HCT116 (cell line): ENCODE measurements around the gene CISD1. TPM values are rescaled to one million over a fixed set of nuclear protein-coding genes. Genes with fewer than 3 reads are reported as not detected.

ENCODE experiments used
- ATAC-seq: fragments of 200-7000 bp; cut with Tn5 transposase; 2 replicates; pipeline ENCODE4 v1.9.1; 2020; ENCODE audit warnings: mild to moderate bottlenecking, moderate library complexity
- BruUV-seq: library from RNA; stranded (reverse); fragments of 400-500 nt; replicated peaks from 2 replicates; lab custom pipeline; 2021; lab: Mats Ljungman, UMichigan
- CTCF ChIA-PET: fragments of 300-600 bp; sonication (Branson Sonifier 250); formaldehyde crosslinking; loops from one replicate; lab custom pipeline; 2021; ENCODE audit warnings: antibody characterized with exemption; lab: Charles Lee
- POLR2A ChIA-PET: fragments of 300-600, 350-600 bp; sonication (Branson Sonifier 250); formaldehyde crosslinking; loops from one replicate; lab custom pipeline; 2021; ENCODE audit warnings: antibody characterized with exemption; lab: Charles Lee
- RAD21 ChIA-PET, 2 experiments: fragments of 300-600 bp; sonication (Branson Sonifier 250); formaldehyde crosslinking; loops; one replicate each; lab custom pipeline; 2023; ENCODE audit warnings: low total read pairs in 2 of 2; ENCODE audit not compliant: uncharacterized antibody in 2 of 2, unreplicated experiment in 2 of 2, low non-redundant PET in 1 of 2; lab: Charles Lee
- DNase-seq: peaks from one replicate; pipeline ENCODE4 v3.0.0-alpha.2; 2010; ENCODE audit warnings: low read depth, low spot score
- H2AFZ ChIP-seq: fragments of 200-600 bp; shearing (Covaris generic), sonication (generic); 2 replicates; pipeline ENCODE4 v1.6.1; 2017; ENCODE audit warnings: low read depth, mixed run types, mixed read lengths, antibody characterized with exemption, low read length; ENCODE audit not compliant: poor library complexity, severe bottlenecking
- H3K27ac ChIP-seq: 2 replicates; pipeline ENCODE4 v1.5.1; 2012; ENCODE audit warnings: low read depth, low read length
- H3K27me3 ChIP-seq: fragments of 200-600 bp; sonication (generic); 2 replicates; pipeline ENCODE4 v1.6.1; 2016; ENCODE audit warnings: mixed run types, low read length, mixed read lengths; ENCODE audit not compliant: insufficient read depth
- H3K36me3 ChIP-seq, 2 experiments: fragments of 200-500 bp in 1 of 2; fragments of 200-600 bp in 1 of 2; sonication (Bioruptor generic) in 1 of 2; sonication (generic) in 1 of 2; 2 replicates each; pipeline versions ENCODE4 v1.5.1 to v1.6.1; 2014 to 2016; ENCODE audit warnings: low read length in 2 of 2, inconsistent platforms in 1 of 2, mixed read lengths in 1 of 2, mixed run types in 1 of 2; ENCODE audit not compliant: insufficient read depth in 2 of 2, control insufficient read depth in 1 of 2
- H3K4me1 ChIP-seq, 2 experiments: fragments of 200-600 bp in 1 of 2; sonication (generic) in 1 of 2; 2 replicates each; pipeline versions ENCODE4 v1.5.1 to v1.6.1; 2012 to 2017; ENCODE audit warnings: low read length in 2 of 2, inconsistent platforms in 1 of 2, mild to moderate bottlenecking in 1 of 2, mixed read lengths in 1 of 2, mixed run types in 1 of 2, moderate library complexity in 1 of 2; ENCODE audit not compliant: insufficient read depth in 2 of 2, control insufficient read depth in 1 of 2
- H3K4me2 ChIP-seq: fragments of 200-600 bp; sonication (generic); 2 replicates; pipeline ENCODE4 v1.6.1; 2017; ENCODE audit warnings: mixed run types, low read length, mixed read lengths
- H3K4me3 ChIP-seq, 2 experiments: fragments of 200-600 bp in 1 of 2; sonication (generic) in 1 of 2; replicated peaks in 1 of 2; 2 replicates each; pipeline ENCODE4 v1.5.1; 2011 to 2016; ENCODE audit warnings: low read length in 2 of 2, control low read depth in 1 of 2, low read depth in 1 of 2, mild to moderate bottlenecking in 1 of 2, mixed read lengths in 1 of 2, mixed run types in 1 of 2
- H3K79me2 ChIP-seq: fragments of 200-600 bp; sonication (generic); 2 replicates; pipeline ENCODE4 v1.6.1; 2017; ENCODE audit warnings: mild to moderate bottlenecking, mixed run types, low read length, moderate library complexity, mixed read lengths; ENCODE audit not compliant: insufficient read depth
- H3K9ac ChIP-seq: fragments of 200-600 bp; sonication (generic); 2 replicates; pipeline ENCODE4 v1.6.1; 2016; ENCODE audit warnings: low read length, mixed read lengths
- H3K9me2 ChIP-seq: fragments of 200-600 bp; sonication (generic), shearing (Covaris generic); 2 replicates; pipeline ENCODE4 v1.6.1; 2017; ENCODE audit warnings: mixed run types, mild to moderate bottlenecking, moderate library complexity; ENCODE audit not compliant: insufficient read depth
- H3K9me3 ChIP-seq, 2 experiments: fragments of 200-500 bp in 1 of 2; fragments of 200-600 bp in 1 of 2; sonication (Bioruptor generic) in 1 of 2; sonication (generic) in 1 of 2; 2 replicates each; pipeline ENCODE4 v1.6.1; 2014 to 2017; ENCODE audit warnings: low read length in 2 of 2, mixed read lengths in 2 of 2, inconsistent platforms in 1 of 2, low read depth in 1 of 2, mild to moderate bottlenecking in 1 of 2, mixed run types in 1 of 2, moderate library complexity in 1 of 2; ENCODE audit not compliant: control insufficient read depth in 1 of 2, insufficient read depth in 1 of 2
- H4K20me1 ChIP-seq: fragments of 200-600 bp; sonication (generic), shearing (Covaris generic); 2 replicates; pipeline ENCODE4 v1.6.1; 2017; ENCODE audit warnings: mixed run types, mild to moderate bottlenecking, moderate library complexity; ENCODE audit not compliant: insufficient read depth
- CBX3 ChIP-seq: IDR thresholded peaks from 2 replicates; pipeline ENCODE4 v1.6.1; 2012; ENCODE audit warnings: low read depth
- CEBPB ChIP-seq: IDR thresholded peaks from 2 replicates; pipeline ENCODE4 v1.6.1; 2012; ENCODE audit warnings: low read depth
- EZH2phosphoT487 ChIP-seq: fragments of 200-600 bp; IDR thresholded peaks from 2 replicates; pipeline ENCODE4 v1.6.1; 2018; ENCODE audit warnings: antibody characterized with exemption, borderline replicate concordance
- FOSL1 ChIP-seq: IDR thresholded peaks from 2 replicates; pipeline ENCODE4 v1.6.1; 2012; ENCODE audit warnings: low read depth
- JUND ChIP-seq: IDR thresholded peaks from 2 replicates; pipeline ENCODE4 v1.6.1; 2012
- SIN3A ChIP-seq: IDR thresholded peaks from 2 replicates; pipeline ENCODE4 v1.6.1; 2012; ENCODE audit warnings: low read depth
- SP1 ChIP-seq: IDR thresholded peaks from 2 replicates; pipeline ENCODE4 v1.6.1; 2012; ENCODE audit warnings: low read depth
- SRF ChIP-seq: IDR thresholded peaks from 2 replicates; pipeline ENCODE4 v1.6.1; 2012; ENCODE audit warnings: low read depth
- TCF7L2 ChIP-seq: IDR thresholded peaks from 2 replicates; pipeline ENCODE4 v1.7.0; 2011; ENCODE audit warnings: borderline replicate concordance, inconsistent platforms; ENCODE audit not compliant: insufficient read depth, insufficient read length; ENCODE audit errors: extremely low read depth
- YY1 ChIP-seq: IDR thresholded peaks from 2 replicates; pipeline ENCODE4 v1.6.1; 2011; ENCODE audit warnings: low read length, low read depth, moderate library complexity, mild to moderate bottlenecking; ENCODE audit not compliant: insufficient replicate concordance; ENCODE audit errors: extremely low read depth
- ZFX ChIP-seq: fragments of 450-650 bp; IDR thresholded peaks from 2 replicates; pipeline ENCODE4 v1.6.1; 2017
- ZNF274 ChIP-seq: fragments of 200-500 bp; sonication (Bioruptor generic); IDR thresholded peaks from 2 replicates; pipeline ENCODE4 v1.6.1; 2014; ENCODE audit warnings: mild to moderate bottlenecking, low read depth, low read length, inconsistent platforms
- intact Hi-C: fragments of 100-400 bp; cut with micrococcal nuclease; formaldehyde crosslinking; loops from 2 replicates; pipeline ENCODE4 v1.10.0; 2022
- total RNA-seq: library from RNA; stranded (reverse); gene quantifications from one replicate; pipeline ENCODE4 v1.2.1, GENCODE V29; 2021; ENCODE audit not compliant: unreplicated experiment
- TF ChIP-seq, protein P1 (sequence below), 3 experiments: fragments of 200-600 bp in 1 of 3; sonication (generic) in 1 of 3; IDR thresholded peaks in 2 of 3; conservative IDR thresholded peaks in 1 of 3; 2 replicates each; pipeline ENCODE4 v1.5.1; 2012 to 2017; ENCODE audit warnings: low read depth in 2 of 3, low read length in 2 of 3, antibody characterized with exemption in 1 of 3, borderline replicate concordance in 1 of 3, control low read depth in 1 of 3, mild to moderate bottlenecking in 1 of 3, mixed read lengths in 1 of 3, mixed run types in 1 of 3, moderate library complexity in 1 of 3; ENCODE audit not compliant: insufficient read depth in 1 of 3
- TF ChIP-seq, protein P2 (sequence below): IDR thresholded peaks from 2 replicates; pipeline ENCODE4 v1.6.1; 2012
- TF ChIP-seq, protein P3 (sequence below): IDR thresholded peaks from 2 replicates; pipeline ENCODE4 v1.6.1; 2011; ENCODE audit warnings: mild to moderate bottlenecking, low read length, moderate library complexity; ENCODE audit not compliant: insufficient replicate concordance; ENCODE audit errors: extremely low read depth

CISD1 gene
- total RNA-seq, 1 experiment from 2014 or later: 47.3 TPM

DNA sequence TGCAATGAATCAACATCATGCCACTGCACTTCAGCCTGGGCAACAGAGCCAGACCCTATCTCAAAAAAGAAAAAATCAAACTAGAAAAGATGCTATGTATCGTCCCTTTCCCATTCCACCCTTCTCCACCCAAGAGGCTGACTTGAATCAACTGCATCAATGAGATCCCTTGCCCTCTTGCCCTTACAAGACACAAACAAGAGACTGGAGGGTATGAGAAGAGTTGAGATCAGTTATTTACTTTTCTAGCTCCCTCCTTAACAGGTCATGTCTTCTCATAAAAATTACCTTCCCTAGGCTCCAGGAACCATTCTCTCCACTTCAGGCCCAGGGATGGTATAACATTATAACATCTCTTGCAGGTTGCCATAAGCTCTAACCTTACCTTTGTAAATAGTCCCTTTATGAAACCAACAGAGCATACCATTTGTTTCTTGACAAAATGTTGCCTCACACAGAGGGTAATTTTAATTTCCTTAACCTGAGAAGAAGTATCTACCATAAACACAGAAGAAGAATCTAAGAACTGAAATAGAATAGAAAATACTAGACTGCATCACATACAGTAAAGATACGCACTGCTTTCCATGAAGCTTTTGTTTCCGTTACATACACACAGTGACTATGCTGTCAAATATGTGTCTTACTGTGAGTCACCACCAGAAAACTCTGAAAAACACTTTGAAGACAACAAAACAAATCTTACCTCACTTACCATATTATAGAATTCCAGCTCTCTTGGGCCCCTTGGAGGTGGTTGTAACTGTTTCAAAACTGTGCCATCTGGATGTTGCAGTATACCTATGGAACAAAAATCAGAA lies 31.7 kb upstream of the CISD1 start:
- Histone ChIP-seq H3K9me2 (no peaks in the 10 kb centered on the region), H3K27ac (no peak overlapping the region), H3K4me2 (peak overlapping the region; percentile 50), H3K36me3 (no peaks in the 10 kb centered on the region), H3K79me2 (peaks cover 4% of the 10 kb centered on the region; the same call in 1 of the 2 replicates), H2AFZ (no peak overlapping the region), H3K4me1 (peaks cover 14 to 32% of the 10 kb centered on the region in 2 experiments), H3K4me3 (no peak overlapping the region), H3K9ac (no peak overlapping the region), H3K27me3 (no peaks in the 10 kb centered on the region), H4K20me1 (no peaks in the 10 kb centered on the region), H3K9me3 (no peaks in the 10 kb centered on the region)
- BruUV-seq: no TSS peak
- TF ChIP-seq SP1: 0 out of 2 replicates have a peak, but pooled peaks have one; percentile 28
- TF ChIP-seq ZNF274: no peak
- no peak for TF ChIP-seq CEBPB
- TF ChIP-seq TCF7L2: peak; percentile 24
- no peak for TF ChIP-seq ZFX
- TF ChIP-seq SIN3A: peak; percentile 50; the same call in 1 of the 2 replicates
- TF ChIP-seq FOSL1: peak; percentile 84
- TF ChIP-seq CBX3: 0 out of 2 replicates have a peak, but pooled peaks have one; percentile 21
- peak; percentile 75 for TF ChIP-seq JUND
- ChIA-PET CTCF (no interaction called here), POLR2A (no interaction called here), RAD21 (no interaction called here)
- ATAC-seq (peak; percentile 93), DNase-seq (peak; percentile 59)
- intact Hi-C loops: no loop called here

DNA sequence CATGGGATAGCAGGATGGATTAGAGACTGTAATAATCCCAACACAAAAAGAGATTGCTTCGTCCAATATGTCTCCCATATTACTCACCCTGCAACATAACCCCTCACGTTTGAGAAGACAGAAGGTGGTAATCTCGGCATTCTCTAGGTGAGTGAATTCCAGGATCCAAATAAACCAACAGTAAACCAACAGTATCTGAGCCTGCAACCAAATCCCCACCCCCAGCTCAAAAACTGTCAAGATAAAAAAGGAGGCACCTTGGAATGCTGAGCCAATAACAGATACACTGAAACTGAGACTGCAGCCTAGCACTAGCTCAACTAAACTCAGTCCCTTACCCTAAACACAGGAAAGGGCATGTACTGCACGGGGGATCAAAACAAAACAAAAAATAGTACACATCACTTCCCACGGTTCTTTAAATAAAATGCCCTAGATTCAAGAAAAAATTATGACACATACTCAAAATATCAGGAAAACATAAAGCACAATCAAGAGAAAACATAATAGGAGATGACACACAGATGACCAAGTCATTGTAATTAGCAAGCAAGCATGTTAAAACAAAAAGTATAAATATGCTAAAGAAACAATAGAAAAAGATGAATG lies 29.3 kb upstream of the CISD1 start:
- CTCF ChIA-PET: no interaction called here
- Histone ChIP-seq H3K9ac (no peak overlapping the region), H3K9me3 (no peaks in the 10 kb centered on the region), H3K4me1 (peaks cover 14 to 32% of the 10 kb centered on the region in 2 experiments), H3K9me2 (no peaks in the 10 kb centered on the region), H4K20me1 (no peaks in the 10 kb centered on the region), H3K27me3 (no peaks in the 10 kb centered on the region), H3K36me3 (no peaks in the 10 kb centered on the region), H3K79me2 (peaks cover 4% of the 10 kb centered on the region; the same call in 1 of the 2 replicates), H3K4me2 (peak overlapping the region; percentile 2; the same call in 1 of the 2 replicates), H3K27ac (no peak overlapping the region), H3K4me3 (no peak overlapping the region), H2AFZ (no peak overlapping the region)
- RAD21 ChIA-PET: no interaction called here
- DNase-seq (no peak), ATAC-seq (no peak)
- intact Hi-C loops: no loop called here
- BruUV-seq: no TSS peak
- POLR2A ChIA-PET: no interaction called here
- TF ChIP-seq, protein P1, sequence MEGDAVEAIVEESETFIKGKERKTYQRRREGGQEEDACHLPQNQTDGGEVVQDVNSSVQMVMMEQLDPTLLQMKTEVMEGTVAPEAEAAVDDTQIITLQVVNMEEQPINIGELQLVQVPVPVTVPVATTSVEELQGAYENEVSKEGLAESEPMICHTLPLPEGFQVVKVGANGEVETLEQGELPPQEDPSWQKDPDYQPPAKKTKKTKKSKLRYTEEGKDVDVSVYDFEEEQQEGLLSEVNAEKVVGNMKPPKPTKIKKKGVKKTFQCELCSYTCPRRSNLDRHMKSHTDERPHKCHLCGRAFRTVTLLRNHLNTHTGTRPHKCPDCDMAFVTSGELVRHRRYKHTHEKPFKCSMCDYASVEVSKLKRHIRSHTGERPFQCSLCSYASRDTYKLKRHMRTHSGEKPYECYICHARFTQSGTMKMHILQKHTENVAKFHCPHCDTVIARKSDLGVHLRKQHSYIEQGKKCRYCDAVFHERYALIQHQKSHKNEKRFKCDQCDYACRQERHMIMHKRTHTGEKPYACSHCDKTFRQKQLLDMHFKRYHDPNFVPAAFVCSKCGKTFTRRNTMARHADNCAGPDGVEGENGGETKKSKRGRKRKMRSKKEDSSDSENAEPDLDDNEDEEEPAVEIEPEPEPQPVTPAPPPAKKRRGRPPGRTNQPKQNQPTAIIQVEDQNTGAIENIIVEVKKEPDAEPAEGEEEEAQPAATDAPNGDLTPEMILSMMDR (IDR thresholded peaks at IDR 0.05 in 2 of 3, conservative IDR thresholded peaks at IDR 0.05 in 1 of 3; ENCODE audit: borderline replicate concordance in 1 of 3, insufficient read depth in 1 of 3, low read depth in 2 of 3, low read length in 2 of 3): no peak
- TF ChIP-seq, protein P2, sequence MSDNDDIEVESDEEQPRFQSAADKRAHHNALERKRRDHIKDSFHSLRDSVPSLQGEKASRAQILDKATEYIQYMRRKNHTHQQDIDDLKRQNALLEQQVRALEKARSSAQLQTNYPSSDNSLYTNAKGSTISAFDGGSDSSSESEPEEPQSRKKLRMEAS: no peak
- TF ChIP-seq YY1 (no peak), SP1 (no peak), SIN3A (no peak), SRF (no peak), ZFX (no peak), EZH2phosphoT487 (no peak), JUND (no peak)
- TF ChIP-seq, protein P3, sequence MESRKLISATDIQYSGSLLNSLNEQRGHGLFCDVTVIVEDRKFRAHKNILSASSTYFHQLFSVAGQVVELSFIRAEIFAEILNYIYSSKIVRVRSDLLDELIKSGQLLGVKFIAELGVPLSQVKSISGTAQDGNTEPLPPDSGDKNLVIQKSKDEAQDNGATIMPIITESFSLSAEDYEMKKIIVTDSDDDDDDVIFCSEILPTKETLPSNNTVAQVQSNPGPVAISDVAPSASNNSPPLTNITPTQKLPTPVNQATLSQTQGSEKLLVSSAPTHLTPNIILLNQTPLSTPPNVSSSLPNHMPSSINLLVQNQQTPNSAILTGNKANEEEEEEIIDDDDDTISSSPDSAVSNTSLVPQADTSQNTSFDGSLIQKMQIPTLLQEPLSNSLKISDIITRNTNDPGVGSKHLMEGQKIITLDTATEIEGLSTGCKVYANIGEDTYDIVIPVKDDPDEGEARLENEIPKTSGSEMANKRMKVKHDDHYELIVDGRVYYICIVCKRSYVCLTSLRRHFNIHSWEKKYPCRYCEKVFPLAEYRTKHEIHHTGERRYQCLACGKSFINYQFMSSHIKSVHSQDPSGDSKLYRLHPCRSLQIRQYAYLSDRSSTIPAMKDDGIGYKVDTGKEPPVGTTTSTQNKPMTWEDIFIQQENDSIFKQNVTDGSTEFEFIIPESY: no peak
